Measurements from ENCODE around the gene ESR1. TPM values are rescaled to one million over a fixed set of nuclear protein-coding genes. Genes with fewer than 3 reads are reported as not detected.

Gene ESR1
- total and polyA plus RNA-seq, 9 donors = 6.6 to 44.5 (median 18.5) TPM

DNA sequence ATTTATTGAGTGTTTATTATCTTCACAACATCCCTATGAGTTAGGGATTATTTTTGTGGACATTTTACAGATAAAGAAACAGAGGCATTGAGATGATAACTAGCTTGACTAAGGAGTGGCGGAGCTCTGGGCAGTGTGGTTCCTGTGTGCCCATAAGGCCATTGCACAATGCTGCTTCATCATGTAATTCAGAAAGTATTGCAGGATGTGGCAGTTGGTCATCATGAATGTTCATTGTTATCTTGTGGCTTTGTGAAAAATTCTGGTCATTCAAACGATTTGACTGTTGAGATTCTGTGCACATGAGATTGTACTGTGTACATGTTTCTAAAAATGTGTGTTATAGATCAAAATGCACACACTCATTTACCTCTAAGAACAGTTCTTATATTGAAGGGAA lies 150.8 kb downstream of the ESR1 start:
- TF ChIP-seq POLR2A (IDR thresholded peaks at IDR 0.05) (no peak), EP300 (IDR thresholded peaks at IDR 0.05) (no peak)
- TF ChIP-seq, protein P1, sequence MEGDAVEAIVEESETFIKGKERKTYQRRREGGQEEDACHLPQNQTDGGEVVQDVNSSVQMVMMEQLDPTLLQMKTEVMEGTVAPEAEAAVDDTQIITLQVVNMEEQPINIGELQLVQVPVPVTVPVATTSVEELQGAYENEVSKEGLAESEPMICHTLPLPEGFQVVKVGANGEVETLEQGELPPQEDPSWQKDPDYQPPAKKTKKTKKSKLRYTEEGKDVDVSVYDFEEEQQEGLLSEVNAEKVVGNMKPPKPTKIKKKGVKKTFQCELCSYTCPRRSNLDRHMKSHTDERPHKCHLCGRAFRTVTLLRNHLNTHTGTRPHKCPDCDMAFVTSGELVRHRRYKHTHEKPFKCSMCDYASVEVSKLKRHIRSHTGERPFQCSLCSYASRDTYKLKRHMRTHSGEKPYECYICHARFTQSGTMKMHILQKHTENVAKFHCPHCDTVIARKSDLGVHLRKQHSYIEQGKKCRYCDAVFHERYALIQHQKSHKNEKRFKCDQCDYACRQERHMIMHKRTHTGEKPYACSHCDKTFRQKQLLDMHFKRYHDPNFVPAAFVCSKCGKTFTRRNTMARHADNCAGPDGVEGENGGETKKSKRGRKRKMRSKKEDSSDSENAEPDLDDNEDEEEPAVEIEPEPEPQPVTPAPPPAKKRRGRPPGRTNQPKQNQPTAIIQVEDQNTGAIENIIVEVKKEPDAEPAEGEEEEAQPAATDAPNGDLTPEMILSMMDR (IDR thresholded peaks at IDR 0.05) = no peak

DNA sequence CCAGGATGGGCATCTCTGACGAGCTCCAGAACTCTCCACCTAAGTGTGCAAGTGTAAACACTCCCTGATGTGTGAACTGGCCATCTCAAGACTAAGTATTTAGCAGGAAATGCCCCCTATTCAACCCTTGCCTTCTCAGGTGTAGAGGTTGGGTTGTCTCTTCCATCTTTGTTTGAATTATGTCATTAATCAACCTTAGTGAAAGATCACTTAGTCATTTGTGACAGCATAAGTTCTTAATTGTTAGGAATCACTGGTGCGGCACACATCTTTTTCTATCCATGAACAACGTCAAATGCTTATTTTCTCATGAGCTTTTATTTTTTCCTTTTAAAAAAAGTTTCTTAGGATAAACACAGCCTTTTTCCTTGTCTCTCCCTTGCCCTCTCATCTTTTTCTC lies 151.6 kb downstream of the ESR1 start:
- 93 to 99% (median 95%) methylated on average over 3 of the region's 3 CpGs for WGBS, 3 donors
- no peaks in the 10 kb centered on the region for H3K36me3 ChIP-seq
- no peak overlapping the region for H3K4me3 ChIP-seq
- no peaks in the 10 kb centered on the region for H3K9me3 ChIP-seq
- no peak for DNase-seq
- intact Hi-C loops (cut with DNase I) = no loop called here
- TF ChIP-seq, protein P1 (IDR thresholded peaks at IDR 0.05) = no peak
- no peak for TF ChIP-seq POLR2A (IDR thresholded peaks at IDR 0.05)
- peaks cover 4% of the 10 kb centered on the region for H3K4me1 ChIP-seq (ENCODE audit: insufficient read depth)
- H3K27ac ChIP-seq = no peak overlapping the region
- no peaks in the 10 kb centered on the region for H3K27me3 ChIP-seq

More for the DNA sequence above, 150.8 kb downstream of the ESR1 start:
- intact Hi-C loops (cut with DNase I) = no loop called here
- Histone ChIP-seq H3K27me3 (no peaks in the 10 kb centered on the region), H3K27ac (no peak overlapping the region), H3K9me3 (no peaks in the 10 kb centered on the region), H3K4me1 (ENCODE audit: insufficient read depth) (peaks cover 4% of the 10 kb centered on the region), H3K4me3 (no peak overlapping the region), H3K36me3 (no peaks in the 10 kb centered on the region)
- DNase-seq = no peak
- 80 to 88% (median 86%) methylated on average over 2 of the region's 2 CpGs for WGBS, 3 donors

DNA sequence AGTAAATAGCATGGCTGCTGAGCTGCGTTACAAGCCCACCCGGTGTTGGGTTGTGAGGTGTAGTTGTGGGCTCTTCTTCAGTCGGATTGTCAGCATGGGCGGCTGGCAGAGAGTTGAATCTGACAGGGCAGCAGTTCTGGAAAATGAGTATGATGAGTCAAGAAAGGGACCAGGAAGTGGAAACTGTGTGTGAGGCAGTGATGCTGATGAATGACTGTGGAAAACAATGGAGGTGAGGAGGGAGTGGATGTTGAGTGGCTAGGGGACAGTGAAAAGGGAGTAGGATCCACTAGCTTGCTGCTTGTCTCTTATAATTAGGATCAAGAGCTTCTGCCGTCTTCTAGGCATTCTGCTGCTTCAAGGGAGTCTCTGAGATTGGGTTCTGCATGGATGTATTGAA lies 154.3 kb downstream of the ESR1 start:
- no peak for DNase-seq
- intact Hi-C loops (cut with DNase I) = no loop called here
- Histone ChIP-seq H3K27ac (no peak overlapping the region), H3K4me3 (no peak overlapping the region), H3K27me3 (no peaks in the 10 kb centered on the region), H3K36me3 (no peaks in the 10 kb centered on the region), H3K4me1 (ENCODE audit: insufficient read depth) (peaks cover 4% of the 10 kb centered on the region), H3K9me3 (no peaks in the 10 kb centered on the region)
- WGBS, 3 donors = 60 to 80% (median 70%) methylated on average over 5 of the region's 5 CpGs
- TF ChIP-seq POLR2A (IDR thresholded peaks at IDR 0.05) (no peak), EP300 (IDR thresholded peaks at IDR 0.05) (no peak)
- TF ChIP-seq, protein P1 (IDR thresholded peaks at IDR 0.05) = no peak

DNA sequence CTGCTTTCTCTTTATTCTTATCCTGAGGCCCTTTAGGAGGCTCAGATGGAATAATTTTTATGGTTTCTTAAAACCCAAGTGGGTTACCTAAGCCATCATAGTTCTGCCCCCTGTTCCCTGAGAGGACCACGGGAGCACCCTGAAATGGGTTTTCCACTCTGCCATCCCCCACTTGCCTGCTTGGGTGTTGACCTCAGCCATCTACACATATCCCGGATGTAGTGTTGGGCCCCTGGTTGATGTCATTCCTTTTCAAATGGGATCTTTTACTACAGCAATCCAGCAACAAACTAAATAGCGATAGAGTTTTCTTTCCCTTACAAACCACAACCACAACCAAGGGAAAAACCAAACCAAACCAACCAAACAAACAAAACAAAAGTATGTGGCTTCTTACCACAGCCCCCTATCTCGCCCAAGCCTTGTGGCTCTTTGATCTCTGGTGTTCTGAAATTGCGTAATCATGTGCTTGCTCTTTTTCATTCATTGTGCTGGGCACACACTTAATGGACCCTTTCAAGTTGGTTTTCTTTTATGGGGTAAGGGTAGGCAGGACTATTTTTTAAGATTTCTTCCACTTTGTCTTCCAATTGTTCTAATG lies 154.9 kb downstream of the ESR1 start:
- intact Hi-C loops (cut with DNase I) = no loop called here
- Histone ChIP-seq H3K27ac (no peak overlapping the region), H3K27me3 (no peaks in the 10 kb centered on the region), H3K36me3 (no peaks in the 10 kb centered on the region), H3K4me3 (no peak overlapping the region), H3K9me3 (no peaks in the 10 kb centered on the region), H3K4me1 (ENCODE audit: insufficient read depth) (peaks cover 4% of the 10 kb centered on the region)
- WGBS, 3 donors = 84 to 87% (median 87%) methylated on average over 5 of the region's 5 CpGs
- TF ChIP-seq POLR2A (IDR thresholded peaks at IDR 0.05) (no peak), EP300 (IDR thresholded peaks at IDR 0.05) (no peak)
- TF ChIP-seq, protein P1 (IDR thresholded peaks at IDR 0.05) = no peak
- no peak for DNase-seq
